Suprapubic skin (tissue), 4 donors: ENCODE measurements around the gene PPP2R1A. TPM values are rescaled to one million over a fixed set of nuclear protein-coding genes. Genes with fewer than 3 reads are reported as not detected.

ENCODE experiments used
- DNase-seq, 2 donors: peaks; one replicate each; pipeline ENCODE4 v3.0.0-alpha.2; 2019; ENCODE audit warnings: low spot score in 2 of 2
- H3K27ac ChIP-seq: fragments of 200-600 bp; sonication (generic); one replicate; pipeline ENCODE4 v1.5.1; 2019
- H3K27me3 ChIP-seq: fragments of 200-600 bp; sonication (generic); one replicate; pipeline ENCODE4 v1.5.1; 2019
- H3K36me3 ChIP-seq: fragments of 200-600 bp; sonication (generic); one replicate; pipeline ENCODE4 v1.5.1; 2019
- H3K4me1 ChIP-seq: fragments of 200-600 bp; sonication (generic); one replicate; pipeline ENCODE4 v1.5.1; 2019
- H3K4me3 ChIP-seq: fragments of 200-600 bp; sonication (generic); one replicate; pipeline ENCODE4 v1.5.1; 2019; ENCODE audit warnings: mild to moderate bottlenecking
- H3K9me3 ChIP-seq: fragments of 200-600 bp; sonication (generic); one replicate; pipeline ENCODE4 v1.5.1; 2019
- EP300 ChIP-seq: sonication (generic); formaldehyde crosslinking; IDR thresholded peaks from one replicate; pipeline ENCODE4 v1.6.1; 2017; ENCODE audit warnings: antibody characterized with exemption
- POLR2A ChIP-seq, 2 donors: fragments of 450-650 bp; IDR thresholded peaks; one replicate each; pipeline ENCODE4 v1.6.1; 2017; ENCODE audit warnings: antibody characterized with exemption in 2 of 2, mild to moderate bottlenecking in 2 of 2, moderate library complexity in 2 of 2
- POLR2AphosphoS5 ChIP-seq, 3 donors: sonication (generic); formaldehyde crosslinking; IDR thresholded peaks; one replicate each; pipeline ENCODE4 v1.6.1; 2017; ENCODE audit warnings: antibody characterized with exemption in 3 of 3
- WGBS: methylation state at CpG from one replicate; pipeline ENCODE4 v1.1.5; 2018; 5-methylcytosine and 5-hydroxymethylcytosine counted together
- total RNA-seq, 4 donors: library from RNA; depleted of rRNA; stranded (reverse); fragments of >200 nt; gene quantifications; one replicate each; pipeline ENCODE4 v1.1.0, GENCODE V29; 2016
- TF ChIP-seq, protein P1 (sequence below), 2 donors: fragments of 200-600 bp in 1 of 2; fragments of 450-650 bp in 1 of 2; sonication (generic) in 1 of 2; IDR thresholded peaks; one replicate each; pipeline ENCODE4 v1.5.1; 2016 to 2019; ENCODE audit warnings: antibody characterized with exemption in 2 of 2, mild to moderate bottlenecking in 1 of 2, moderate library complexity in 1 of 2

Gene PPP2R1A
- total RNA-seq, 4 donors from 2014 or later = 206 to 285 (median 217) TPM

DNA sequence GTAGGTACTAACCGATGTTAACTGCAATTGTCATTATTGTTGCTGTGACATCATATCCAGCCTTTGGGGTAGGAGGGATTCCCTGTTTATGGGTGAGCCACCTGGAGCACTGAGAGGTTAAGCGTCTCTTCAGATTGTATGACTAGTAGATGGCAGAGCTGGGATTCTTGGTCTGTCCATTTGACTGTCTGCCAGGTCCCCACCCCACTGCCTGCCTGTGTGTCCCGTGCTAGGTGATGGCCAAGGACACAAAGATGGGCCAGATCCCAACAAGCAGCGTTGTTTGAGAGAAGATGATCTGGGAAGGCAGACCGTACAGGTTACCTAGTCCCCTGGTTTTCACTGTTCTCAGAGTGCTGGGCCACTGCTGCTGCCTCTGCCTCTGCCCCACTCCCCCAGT, 16.6 kb downstream of the PPP2R1A start:
- no peak overlapping the region for H3K27ac ChIP-seq
- H3K4me1 ChIP-seq = peaks cover 6% of the 10 kb centered on the region
- no peak overlapping the region for H3K4me3 ChIP-seq
- H3K36me3 ChIP-seq = peaks cover 99% of the 10 kb centered on the region
- DNase-seq = no peak
- WGBS = 63% methylated on average over 4 of the region's 5 CpGs
- TF ChIP-seq POLR2A (IDR thresholded peaks at IDR 0.05) = no peak
- TF ChIP-seq POLR2AphosphoS5 (IDR thresholded peaks at IDR 0.05) = no peak
- no peak for TF ChIP-seq EP300
- TF ChIP-seq, protein P1, sequence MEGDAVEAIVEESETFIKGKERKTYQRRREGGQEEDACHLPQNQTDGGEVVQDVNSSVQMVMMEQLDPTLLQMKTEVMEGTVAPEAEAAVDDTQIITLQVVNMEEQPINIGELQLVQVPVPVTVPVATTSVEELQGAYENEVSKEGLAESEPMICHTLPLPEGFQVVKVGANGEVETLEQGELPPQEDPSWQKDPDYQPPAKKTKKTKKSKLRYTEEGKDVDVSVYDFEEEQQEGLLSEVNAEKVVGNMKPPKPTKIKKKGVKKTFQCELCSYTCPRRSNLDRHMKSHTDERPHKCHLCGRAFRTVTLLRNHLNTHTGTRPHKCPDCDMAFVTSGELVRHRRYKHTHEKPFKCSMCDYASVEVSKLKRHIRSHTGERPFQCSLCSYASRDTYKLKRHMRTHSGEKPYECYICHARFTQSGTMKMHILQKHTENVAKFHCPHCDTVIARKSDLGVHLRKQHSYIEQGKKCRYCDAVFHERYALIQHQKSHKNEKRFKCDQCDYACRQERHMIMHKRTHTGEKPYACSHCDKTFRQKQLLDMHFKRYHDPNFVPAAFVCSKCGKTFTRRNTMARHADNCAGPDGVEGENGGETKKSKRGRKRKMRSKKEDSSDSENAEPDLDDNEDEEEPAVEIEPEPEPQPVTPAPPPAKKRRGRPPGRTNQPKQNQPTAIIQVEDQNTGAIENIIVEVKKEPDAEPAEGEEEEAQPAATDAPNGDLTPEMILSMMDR (IDR thresholded peaks at IDR 0.05) = no peak
- H3K27me3 ChIP-seq = no peaks in the 10 kb centered on the region
- no peaks in the 10 kb centered on the region for H3K9me3 ChIP-seq

DNA sequence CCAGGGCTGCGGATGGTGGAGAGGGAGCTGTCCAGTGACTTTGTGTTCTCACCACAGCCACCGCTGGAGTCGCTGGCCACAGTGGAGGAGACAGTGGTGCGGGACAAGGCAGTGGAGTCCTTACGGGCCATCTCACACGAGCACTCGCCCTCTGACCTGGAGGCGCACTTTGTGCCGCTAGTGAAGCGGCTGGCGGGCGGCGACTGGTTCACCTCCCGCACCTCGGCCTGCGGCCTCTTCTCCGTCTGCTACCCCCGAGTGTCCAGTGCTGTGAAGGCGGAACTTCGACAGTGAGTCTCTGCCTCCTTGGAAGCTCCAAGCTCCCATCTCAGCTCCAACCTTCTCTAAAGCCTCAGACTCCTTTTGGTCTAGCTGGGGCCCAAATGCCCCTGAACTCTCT, 21.4 kb downstream of the PPP2R1A start:
- H3K4me3 ChIP-seq = no peak overlapping the region
- no peak overlapping the region for H3K27ac ChIP-seq
- no peaks in the 10 kb centered on the region for H3K27me3 ChIP-seq
- TF ChIP-seq POLR2AphosphoS5 (IDR thresholded peaks at IDR 0.05) (no peak), POLR2A (IDR thresholded peaks at IDR 0.05) (no peak), EP300 (no peak)
- TF ChIP-seq, protein P1 (IDR thresholded peaks at IDR 0.05) = no peak
- WGBS = 98% methylated on average over 15 of the region's 20 CpGs
- no peak for DNase-seq
- H3K36me3 ChIP-seq = peaks cover 99% of the 10 kb centered on the region
- no peaks in the 10 kb centered on the region for H3K9me3 ChIP-seq
- H3K4me1 ChIP-seq = no peaks in the 10 kb centered on the region

DNA sequence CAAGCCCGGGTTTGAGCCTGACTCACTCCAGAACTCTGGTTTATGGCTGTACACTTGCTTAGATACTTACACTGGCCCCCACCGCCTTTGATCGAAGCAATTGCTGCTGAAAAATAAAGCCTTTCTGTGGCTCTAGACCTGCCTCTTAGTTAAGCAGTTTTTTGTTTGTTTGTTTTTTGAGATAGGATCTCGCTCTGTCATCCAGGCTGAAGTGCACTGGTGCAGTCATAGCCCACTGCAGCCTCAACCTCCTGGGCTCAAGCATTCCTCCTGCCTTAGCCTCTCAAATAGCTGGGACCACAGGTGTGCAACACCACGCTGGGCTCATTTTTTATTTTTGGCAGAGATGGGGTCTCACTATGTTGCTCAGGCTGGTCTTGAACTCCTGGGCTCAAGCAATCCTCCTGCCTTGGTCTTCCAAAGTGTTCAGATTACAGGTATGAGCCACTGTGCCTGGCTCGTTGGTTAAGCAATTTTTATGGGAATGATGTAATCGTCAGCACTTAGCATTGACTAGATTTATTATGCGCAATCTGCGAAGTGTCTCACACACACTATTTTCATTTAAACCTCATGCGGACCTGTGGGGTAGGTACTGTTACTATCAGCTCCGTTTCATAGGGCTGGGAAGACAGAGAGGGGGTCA, 22.2 kb downstream of the PPP2R1A start:
- H3K27ac ChIP-seq = no peak overlapping the region
- no peaks in the 10 kb centered on the region for H3K4me1 ChIP-seq
- no peak for TF ChIP-seq POLR2A (IDR thresholded peaks at IDR 0.05)
- TF ChIP-seq EP300 = no peak
- no peak for TF ChIP-seq POLR2AphosphoS5 (IDR thresholded peaks at IDR 0.05)
- TF ChIP-seq, protein P1 (IDR thresholded peaks at IDR 0.05) = no peak
- no peak overlapping the region for H3K4me3 ChIP-seq
- peak in 1 of 2 donors; percentile 15 for DNase-seq
- H3K9me3 ChIP-seq = no peaks in the 10 kb centered on the region
- WGBS = 79% methylated on average over 11 of the region's 11 CpGs
- peaks cover 99% of the 10 kb centered on the region for H3K36me3 ChIP-seq
- no peaks in the 10 kb centered on the region for H3K27me3 ChIP-seq

DNA sequence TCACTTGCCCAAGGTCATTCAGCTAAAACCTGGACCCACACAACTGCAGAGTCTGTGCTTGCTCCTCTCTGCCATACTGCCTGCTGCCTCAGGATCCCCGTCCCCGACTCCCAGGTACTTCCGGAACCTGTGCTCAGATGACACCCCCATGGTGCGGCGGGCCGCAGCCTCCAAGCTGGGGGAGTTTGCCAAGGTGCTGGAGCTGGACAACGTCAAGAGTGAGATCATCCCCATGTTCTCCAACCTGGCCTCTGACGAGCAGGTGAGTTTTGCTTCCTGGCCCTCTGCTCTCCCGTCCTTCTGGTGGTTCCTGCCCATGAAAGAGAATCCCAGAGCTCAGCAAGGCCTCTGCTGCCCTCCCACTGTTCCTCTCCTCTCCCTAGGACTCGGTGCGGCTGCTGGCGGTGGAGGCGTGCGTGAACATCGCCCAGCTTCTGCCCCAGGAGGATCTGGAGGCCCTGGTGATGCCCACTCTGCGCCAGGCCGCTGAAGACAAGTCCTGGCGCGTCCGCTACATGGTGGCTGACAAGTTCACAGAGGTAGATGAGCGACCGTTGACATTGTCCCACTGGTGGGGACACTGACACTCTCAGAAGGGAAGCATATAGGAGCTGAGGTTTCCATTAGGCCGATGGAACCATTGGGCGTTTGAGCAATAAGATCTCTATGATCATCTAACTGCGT, 22.9 kb downstream of the PPP2R1A start:
- H3K4me3 ChIP-seq = no peak overlapping the region
- H3K9me3 ChIP-seq = no peaks in the 10 kb centered on the region
- DNase-seq = peak in 1 of 2 donors; percentile 32
- H3K27me3 ChIP-seq = no peaks in the 10 kb centered on the region
- H3K36me3 ChIP-seq = peaks cover 99% of the 10 kb centered on the region
- no peak overlapping the region for H3K27ac ChIP-seq
- WGBS = 96% methylated on average over 18 of the region's 25 CpGs
- TF ChIP-seq POLR2AphosphoS5 (IDR thresholded peaks at IDR 0.05) = no peak
- TF ChIP-seq POLR2A (IDR thresholded peaks at IDR 0.05) = no peak
- TF ChIP-seq, protein P1 (IDR thresholded peaks at IDR 0.05) = no peak
- no peak for TF ChIP-seq EP300
- H3K4me1 ChIP-seq = no peaks in the 10 kb centered on the region

DNA sequence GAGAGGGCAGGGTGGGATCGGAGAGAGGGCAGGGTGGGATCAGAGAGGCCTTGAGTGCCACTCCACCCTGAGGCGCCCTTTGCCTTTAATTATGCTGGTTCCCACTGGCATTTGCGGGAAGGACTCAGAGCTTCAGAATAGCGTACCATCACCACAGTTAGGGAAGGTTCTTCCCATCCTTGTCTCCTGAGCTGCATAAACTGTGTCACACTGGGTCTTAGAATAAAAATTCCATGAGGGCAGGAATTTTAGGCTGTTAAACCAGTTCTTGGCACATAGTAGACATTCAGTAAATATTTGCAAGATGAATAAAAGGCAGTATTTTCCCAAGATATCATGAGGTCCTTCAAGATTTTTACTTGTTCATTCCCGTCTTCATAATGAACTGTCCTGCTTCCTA, 24.4 kb downstream of the PPP2R1A start:
- Histone ChIP-seq H3K9me3 (no peaks in the 10 kb centered on the region), H3K27me3 (no peaks in the 10 kb centered on the region), H3K36me3 (peaks cover 98% of the 10 kb centered on the region), H3K4me3 (no peak overlapping the region), H3K4me1 (peaks cover 10% of the 10 kb centered on the region), H3K27ac (no peak overlapping the region)
- 84% methylated on average over 5 of the region's 5 CpGs for WGBS
- TF ChIP-seq POLR2A (IDR thresholded peaks at IDR 0.05) = no peak
- no peak for TF ChIP-seq POLR2AphosphoS5 (IDR thresholded peaks at IDR 0.05)
- TF ChIP-seq, protein P1 (IDR thresholded peaks at IDR 0.05) = no peak
- TF ChIP-seq EP300 = no peak
- peak in 1 of 2 donors; percentile 52 for DNase-seq
